GM19099 (cell line): ENCODE measurements around the gene TMPRSS9.

Experiments used
- POLR2A ChIP-seq: IDR thresholded peaks from 3 replicates; pipeline ENCODE4 v1.6.1; 2011; ENCODE audit warnings: low read depth; ENCODE audit not compliant: insufficient read length; ENCODE audit errors: extremely low read depth

Gene TMPRSS9

DNA sequence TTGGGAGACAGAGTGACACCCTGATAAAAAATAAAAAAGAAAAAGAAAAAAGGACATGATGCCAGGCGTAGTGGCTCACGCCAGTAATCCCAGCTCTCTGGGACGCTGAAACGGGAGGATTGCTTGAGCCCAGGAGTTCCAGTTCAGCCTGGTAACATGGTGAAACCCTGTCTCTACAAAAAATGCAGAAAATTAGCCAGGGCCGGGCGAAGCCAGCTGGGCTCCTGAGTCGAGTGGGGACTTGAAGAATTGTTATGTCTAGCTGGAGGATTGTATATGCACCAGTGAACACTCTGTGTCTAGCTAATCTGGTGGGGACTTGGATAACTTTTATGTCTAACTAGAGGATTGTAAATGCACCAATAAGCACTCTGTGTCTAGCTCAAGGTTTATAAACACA lies 32.3 kb downstream of the TMPRSS9 start:
- no peak for TF ChIP-seq POLR2A

DNA sequence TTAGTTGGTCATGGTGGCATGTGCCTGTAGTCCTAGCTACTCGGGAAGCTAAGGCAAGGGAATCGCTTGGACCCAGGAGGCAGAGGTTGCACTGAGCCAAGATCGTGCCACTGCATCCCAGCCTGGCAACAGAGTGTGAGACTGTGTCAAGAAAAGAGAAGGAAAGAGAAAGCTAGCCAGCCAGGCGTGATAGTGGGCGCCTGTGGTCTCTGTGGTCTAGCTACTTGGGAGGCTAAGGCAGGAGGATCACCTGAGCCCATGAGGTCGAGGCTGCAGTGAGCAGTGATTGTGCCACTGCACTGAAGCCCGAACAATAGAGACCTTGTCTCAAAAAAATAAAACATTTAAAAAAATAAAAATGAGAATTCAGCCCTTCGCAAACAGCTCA lies 34.0 kb downstream of the TMPRSS9 start:
- TF ChIP-seq POLR2A: no peak

DNA sequence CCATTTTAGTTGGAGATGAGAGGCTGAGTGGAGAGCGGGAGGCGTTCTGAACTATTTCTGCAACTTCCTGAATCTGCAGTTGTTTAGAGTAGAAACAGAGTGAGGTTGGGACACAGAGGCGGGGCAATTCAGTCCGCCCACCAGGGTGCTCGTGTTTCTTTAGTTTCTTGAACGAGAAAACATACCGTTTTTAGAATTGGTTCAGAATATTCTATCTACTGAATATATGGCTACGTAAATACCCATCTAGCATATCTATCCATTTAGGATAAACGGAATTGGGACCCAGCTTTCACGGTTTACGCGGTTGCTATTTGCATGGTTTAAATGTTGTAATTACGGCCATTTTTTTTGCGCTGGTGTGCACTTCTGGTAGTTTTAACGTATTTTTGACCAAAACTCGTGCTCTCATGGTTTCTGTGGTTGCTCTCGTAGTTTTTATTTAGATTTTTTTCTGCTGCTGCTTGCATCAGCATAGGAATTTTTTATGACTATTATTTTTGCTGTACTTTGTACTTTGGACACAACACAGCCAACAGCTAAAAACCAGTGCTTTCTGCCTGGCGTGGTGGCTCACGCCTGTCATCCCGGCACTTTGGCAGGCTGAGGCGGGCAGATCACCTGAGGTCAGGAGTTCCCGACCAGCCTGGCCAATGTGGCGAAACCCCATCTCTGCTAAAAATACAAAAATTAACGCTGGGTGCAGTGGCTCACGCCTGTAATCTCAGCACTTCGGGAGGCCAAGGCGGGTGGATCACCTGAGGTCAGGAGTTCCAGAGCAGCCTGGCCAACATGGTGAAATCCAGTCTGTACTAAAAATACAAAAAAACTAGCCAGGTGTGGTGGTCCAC lies 34.6 kb downstream of the TMPRSS9 start:
- no peak for TF ChIP-seq POLR2A

DNA sequence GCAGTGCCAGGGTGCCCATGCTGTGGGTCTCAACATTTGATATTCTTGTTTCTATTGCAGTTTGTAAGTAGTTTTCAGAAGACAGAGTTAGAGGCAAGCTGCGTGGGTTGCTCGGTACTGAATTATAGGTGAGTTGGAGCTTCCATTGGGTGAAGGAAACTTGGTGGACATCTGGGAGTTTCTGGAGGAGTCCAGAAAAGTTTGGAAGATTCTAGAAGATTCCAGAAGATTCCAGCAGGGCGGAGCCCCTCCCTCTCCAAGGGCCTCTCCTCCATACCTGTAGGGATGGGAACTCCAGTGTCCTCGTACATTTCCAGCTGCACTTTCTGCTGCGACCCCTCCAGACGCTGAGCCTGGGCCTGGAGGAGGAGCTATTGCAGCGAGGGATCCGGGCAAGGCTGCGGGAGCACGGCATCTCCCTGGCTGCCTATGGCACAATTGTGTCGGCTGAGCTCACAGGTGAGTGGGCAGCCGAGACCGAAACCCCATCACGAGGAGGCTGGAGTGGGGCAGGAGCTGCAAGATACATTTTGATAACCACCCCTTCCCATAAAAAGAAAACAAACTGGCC lies 38.8 kb downstream of the TMPRSS9 start:
- TF ChIP-seq POLR2A: no peak

DNA sequence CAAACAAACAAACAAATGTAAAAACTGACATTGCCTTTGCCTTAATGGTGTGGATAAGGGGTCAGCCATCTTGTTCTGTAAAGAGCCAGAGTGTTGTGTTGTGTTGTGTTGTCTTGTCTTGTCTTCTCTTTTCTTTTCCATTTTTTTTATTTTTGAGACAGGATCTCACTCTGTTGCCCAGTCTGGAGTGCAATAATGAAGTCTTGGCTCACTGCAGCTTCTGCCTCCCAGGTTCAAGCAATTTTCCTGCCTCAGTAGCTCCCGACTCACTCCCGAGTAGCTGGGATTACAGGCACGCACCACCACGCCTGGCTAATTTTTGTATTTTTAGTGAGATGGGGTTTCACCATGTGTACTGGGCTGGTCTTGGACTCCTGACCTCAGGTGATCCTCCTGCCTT lies 39.5 kb downstream of the TMPRSS9 start:
- TF ChIP-seq POLR2A: no peak

DNA sequence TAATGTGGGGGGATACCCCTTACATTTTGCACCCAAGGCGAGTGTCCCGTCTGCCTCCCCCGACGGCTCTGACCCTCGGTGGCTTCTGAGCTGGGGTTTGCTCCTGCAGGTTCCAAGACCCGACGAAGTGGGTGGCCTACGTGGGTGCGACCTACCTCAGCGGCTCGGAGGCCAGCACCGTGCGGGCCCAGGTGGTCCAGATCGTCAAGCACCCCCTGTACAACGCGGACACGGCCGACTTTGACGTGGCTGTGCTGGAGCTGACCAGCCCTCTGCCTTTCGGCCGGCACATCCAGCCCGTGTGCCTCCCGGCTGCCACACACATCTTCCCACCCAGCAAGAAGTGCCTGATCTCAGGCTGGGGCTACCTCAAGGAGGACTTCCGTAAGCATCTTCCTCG lies 48.2 kb downstream of the TMPRSS9 start:
- no peak for TF ChIP-seq POLR2A

DNA sequence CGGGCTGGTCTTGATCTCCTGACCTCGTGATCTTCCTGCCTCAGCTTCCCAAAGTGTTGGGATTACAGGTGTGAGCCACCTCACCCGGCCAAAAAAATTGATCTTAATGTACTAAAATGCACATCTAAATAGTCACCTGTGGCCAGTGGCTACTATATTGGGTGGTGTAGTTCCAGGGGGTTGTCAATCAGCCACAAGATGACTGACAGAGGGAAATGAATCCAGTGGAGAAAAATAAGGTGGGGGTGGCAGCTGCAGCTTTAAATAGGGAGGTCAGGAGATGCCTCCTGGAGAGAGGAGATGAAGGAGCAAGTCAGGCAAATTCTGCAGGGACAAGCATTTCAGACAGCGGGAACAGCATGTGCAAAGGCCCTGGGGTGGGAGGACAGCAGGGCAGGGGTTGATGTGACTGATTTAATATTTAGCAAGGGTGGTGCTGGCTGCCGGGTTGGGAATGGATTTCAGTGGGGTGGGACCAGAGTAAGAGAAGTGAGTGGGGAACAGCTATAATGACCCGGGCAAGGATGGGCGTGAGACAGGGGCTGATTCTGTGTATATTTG lies 49.4 kb downstream of the TMPRSS9 start:
- no peak for TF ChIP-seq POLR2A

DNA sequence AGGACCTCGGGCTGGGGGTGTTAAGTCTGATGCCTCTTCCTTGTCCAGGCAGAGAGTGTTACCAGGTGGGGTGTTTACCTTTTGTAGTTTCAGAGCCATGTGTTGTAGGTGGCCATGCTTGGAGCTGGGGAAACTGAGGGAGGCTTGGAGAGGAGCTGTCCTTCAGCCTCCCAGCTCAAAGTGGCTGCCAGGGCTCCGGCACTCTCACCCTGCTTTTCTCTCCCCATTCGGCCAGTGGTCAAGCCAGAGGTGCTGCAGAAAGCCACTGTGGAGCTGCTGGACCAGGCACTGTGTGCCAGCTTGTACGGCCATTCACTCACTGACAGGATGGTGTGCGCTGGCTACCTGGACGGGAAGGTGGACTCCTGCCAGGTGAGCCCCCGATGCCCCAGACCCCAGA lies 50.0 kb downstream of the TMPRSS9 start:
- TF ChIP-seq POLR2A: no peak

DNA sequence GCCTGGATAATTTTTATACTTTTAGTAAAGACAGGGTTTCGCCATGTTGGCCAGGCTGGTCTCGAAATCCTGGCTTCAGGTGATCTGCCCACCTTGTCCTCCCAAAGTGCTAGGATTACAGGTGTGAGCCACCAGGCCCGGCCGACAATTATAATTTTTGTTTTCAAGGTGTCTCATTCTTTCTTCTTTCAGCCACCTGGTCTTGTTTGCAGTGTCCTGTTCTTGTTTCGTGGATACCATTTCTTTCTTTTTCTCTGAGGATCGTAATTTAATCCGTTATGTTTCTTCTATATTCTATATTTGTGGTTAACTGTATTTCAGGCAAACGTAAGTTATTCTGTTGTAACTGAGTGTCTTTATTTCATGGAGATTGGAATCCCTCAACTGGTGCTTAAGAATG lies 51.6 kb downstream of the TMPRSS9 start:
- TF ChIP-seq POLR2A: no peak

DNA sequence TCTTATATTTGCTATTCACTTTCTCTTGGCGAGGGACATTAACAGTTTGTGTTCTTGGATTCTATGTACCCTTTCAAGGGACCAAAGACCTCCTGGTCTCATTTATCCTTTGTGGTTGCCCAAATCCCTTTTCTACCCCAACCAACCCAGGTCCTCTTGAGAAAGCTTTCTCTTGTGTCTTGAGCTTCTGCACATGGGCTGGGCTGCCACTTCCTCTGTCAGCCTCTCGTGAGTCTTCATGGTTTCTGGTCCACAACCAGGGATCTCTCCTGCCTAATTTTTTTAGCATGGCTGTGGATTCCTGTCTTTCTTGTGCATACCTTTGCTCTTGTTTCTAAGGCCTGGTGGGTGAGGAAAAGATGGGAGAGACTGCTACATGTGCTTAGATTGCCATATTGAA lies 52.4 kb downstream of the TMPRSS9 start:
- no peak for TF ChIP-seq POLR2A

DNA sequence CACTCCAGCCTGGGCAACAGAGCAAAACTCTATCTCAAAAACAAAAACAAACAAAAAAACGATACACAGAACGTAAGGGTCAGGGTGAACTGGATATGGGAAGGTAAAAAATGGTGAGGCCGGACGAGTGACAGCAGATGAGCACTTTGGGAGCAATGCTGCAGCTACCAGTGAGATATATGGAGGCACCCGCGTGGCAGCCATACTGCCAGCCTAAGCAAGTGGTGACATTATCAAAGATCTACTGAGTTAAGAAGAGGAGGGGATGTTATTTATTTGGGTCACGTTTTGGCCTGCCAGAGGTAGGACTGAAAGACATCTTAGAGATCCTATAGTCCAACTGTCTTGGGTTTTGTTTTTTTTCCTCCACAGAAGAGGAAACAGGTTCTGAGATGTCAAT lies 53.1 kb downstream of the TMPRSS9 start:
- TF ChIP-seq POLR2A: no peak

DNA sequence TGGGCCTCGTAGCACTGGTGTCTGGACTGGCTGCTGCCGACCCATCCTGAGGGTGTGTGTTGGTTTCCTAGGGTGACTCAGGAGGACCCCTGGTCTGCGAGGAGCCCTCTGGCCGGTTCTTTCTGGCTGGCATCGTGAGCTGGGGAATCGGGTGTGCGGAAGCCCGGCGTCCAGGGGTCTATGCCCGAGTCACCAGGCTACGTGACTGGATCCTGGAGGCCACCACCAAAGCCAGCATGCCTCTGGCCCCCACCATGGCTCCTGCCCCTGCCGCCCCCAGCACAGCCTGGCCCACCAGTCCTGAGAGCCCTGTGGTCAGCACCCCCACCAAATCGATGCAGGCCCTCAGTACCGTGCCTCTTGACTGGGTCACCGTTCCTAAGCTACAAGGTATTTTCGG lies 53.6 kb downstream of the TMPRSS9 start:
- no peak for TF ChIP-seq POLR2A

DNA sequence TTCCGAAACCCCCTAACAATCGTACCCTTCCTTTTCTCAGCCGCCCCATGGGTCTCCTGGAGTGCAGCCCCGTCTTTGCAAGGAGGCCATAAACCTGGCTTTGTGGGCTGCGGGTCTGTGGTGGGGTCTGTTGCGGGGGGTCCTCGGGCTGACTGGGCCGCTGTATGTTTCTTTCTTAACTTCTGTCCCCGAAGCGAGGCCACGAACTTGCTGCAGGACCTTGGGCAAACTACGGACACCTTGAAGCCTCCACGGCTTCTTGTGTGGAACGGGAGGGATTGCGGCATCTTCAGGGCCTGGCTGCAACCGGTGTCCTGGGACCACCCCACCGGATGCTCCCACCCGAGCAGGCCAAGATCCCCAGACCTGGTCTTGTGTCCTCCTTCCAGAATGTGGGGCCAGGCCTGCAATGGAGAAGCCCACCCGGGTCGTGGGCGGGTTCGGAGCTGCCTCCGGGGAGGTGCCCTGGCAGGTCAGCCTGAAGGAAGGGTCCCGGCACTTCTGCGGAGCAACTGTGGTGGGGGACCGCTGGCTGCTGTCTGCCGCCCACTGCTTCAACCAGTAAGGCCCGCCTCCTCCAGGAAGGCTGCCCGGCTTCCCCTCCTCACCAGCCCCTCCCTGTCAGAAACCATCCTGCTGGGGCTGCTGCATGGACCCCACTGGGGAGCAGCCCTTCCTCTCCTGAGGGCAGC lies 55.4 kb downstream of the TMPRSS9 start:
- no peak for TF ChIP-seq POLR2A

DNA sequence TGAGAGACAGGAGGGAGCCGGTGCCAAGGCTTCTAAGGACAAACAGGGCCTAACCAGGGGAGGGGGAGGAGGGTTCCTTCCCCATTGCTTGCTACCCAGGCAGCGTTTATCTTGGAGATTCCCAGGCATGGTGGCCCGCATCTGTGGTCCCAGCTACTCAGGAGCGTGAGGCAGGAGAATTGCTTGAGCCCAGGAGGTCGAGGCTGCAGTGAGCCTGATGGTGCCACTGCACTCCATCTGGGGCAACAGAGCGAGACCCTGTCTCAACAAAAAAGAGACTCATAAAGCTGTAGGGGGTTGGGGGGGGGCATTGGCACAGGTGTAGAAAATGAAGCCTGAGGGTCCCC lies 55.9 kb downstream of the TMPRSS9 start:
- no peak for TF ChIP-seq POLR2A

DNA sequence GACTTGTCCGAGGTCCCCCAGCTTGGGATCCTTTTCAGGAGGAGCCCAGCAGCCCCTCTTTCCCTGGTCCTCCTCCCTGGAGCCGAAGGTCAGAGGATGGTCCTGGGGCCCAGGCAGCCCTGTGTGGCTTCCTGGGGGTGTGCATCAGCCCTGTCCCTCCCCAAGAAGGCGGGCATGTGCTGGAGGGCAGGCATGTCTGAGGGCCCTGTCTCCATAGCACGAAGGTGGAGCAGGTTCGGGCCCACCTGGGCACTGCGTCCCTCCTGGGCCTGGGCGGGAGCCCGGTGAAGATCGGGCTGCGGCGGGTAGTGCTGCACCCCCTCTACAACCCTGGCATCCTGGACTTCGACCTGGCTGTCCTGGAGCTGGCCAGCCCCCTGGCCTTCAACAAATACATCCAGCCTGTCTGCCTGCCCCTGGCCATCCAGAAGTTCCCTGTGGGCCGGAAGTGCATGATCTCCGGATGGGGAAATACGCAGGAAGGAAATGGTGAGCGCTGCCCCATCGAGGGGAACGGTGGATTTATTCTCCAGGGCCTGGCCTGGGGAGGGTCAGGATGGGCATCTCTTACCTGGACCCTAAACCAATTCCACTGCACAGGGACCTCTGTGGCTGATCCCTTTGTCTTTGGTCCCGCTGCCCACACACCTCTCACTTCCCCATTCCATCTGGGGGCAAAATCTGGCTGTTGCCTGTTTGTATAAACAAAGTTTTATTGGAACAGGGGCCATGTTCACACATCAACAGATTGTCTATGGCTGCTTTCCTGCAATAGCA lies 56.4 kb downstream of the TMPRSS9 start:
- TF ChIP-seq POLR2A: no peak
